Left lung (tissue), 10 donors: Measurements from ENCODE around the gene CD84. TPM values are rescaled to one million over a fixed set of nuclear protein-coding genes. Genes with fewer than 3 reads are reported as not detected.
"Not testable (repeated sequence)": the region's sequence is repeated elsewhere in the genome, so short reads cannot be mapped to it uniquely, and the experiment has no call there.

Source experiments
- ATAC-seq: fragments of 200-7000 bp; cut with Tn5 transposase; one replicate; pipeline ENCODE4 v1.9.1; 2020; ENCODE audit warnings: moderate library complexity
- DNase-seq, 4 donors: peaks; one replicate each; pipeline ENCODE4 v3.0.0-alpha.2; 2013 to 2020
- H3K27ac ChIP-seq, 2 donors: fragments of 200-600 bp; sonication (generic) in 1 of 2; one replicate each; pipeline versions ENCODE4 v1.5.0 to v1.8.0; 2020 to 2021
- H3K27me3 ChIP-seq, 2 donors: fragments of 200-600 bp; sonication (generic) in 1 of 2; one replicate each; pipeline versions ENCODE4 v1.5.0 to v1.8.0; 2020 to 2021
- H3K36me3 ChIP-seq, 2 donors: fragments of 200-600 bp; sonication (generic) in 1 of 2; one replicate each; pipeline versions ENCODE4 v1.5.0 to v1.8.0; 2020 to 2021
- H3K4me1 ChIP-seq, 2 donors: fragments of 200-600 bp; one replicate each; pipeline ENCODE4 v1.8.0; 2021
- H3K4me3 ChIP-seq, 2 donors: fragments of 200-600 bp; sonication (generic) in 1 of 2; one replicate each; pipeline versions ENCODE4 v1.5.0 to v1.8.0; 2020 to 2021; ENCODE audit warnings: mild to moderate bottlenecking in 1 of 2
- H3K9me3 ChIP-seq, 2 donors: fragments of 200-600 bp; sonication (generic) in 1 of 2; one replicate each; pipeline versions ENCODE4 v1.5.0 to v1.8.0; 2020 to 2021
- CTCF ChIP-seq, 2 donors: fragments of 200-600 bp; sonication (generic) in 1 of 2; IDR thresholded peaks; one replicate each; pipeline versions ENCODE4 v1.5.0 to v1.8.0; 2021; ENCODE audit warnings: antibody characterized with exemption in 2 of 2
- intact Hi-C, 2 donors: fragments of 100-400 bp; cut with DNase I; formaldehyde crosslinking; loops; one replicate each; pipeline versions ENCODE4 v1.11.2 to v1.14.2; 2022
- polyA plus RNA-seq, 6 donors: library from polyadenylated mRNA; unstranded; fragments of 120-200 nt; gene quantifications; one replicate each; pipeline ENCODE4 v1.2.1, GENCODE V29; 2013; ENCODE audit not compliant: insufficient read length in 6 of 6
- total RNA-seq, 2 donors: library from RNA; stranded (reverse); fragmentation: NEBNext Ultra II Directional; extraction: Animal tissue kit (Norgen Biotek cat#: 25700); gene quantifications; one replicate each; pipeline ENCODE4 v1.2.1, GENCODE V29; 2021
- donor health status: DM: no; HTN: yes; CAD: no.
- donor health status: DM: no; HTN: no; CAD: no.

The CD84 gene
- total and polyA plus RNA-seq, 8 donors = 1.6 to 39.7 (median 2.3) TPM

- intact Hi-C loops = no loop called here
- ATAC-seq (no peak), DNase-seq (peak in 1 of 4 donors; percentile 66)
- TF ChIP-seq CTCF (IDR thresholded peaks at IDR 0.05) = no peak
- H3K4me1 ChIP-seq = peaks cover 0 to 33% of the 10 kb centered on the region in 2 donors
- peaks cover 0 to 11% of the 10 kb centered on the region in 2 donors for H3K9me3 ChIP-seq
- peak overlapping the region in 1 of 2 donors; percentile 5 for H3K27ac ChIP-seq
- H3K36me3 ChIP-seq = no peaks in the 10 kb centered on the region
- no peak overlapping the region for H3K4me3 ChIP-seq
- no peaks in the 10 kb centered on the region for H3K27me3 ChIP-seq
Observed at GRCh38 chr1:160567341-160567740, 12.0 kb downstream of the CD84 start.

GRCh38 chr1:160565564-160565963, 13.7 kb downstream of the CD84 start:
- no peak for TF ChIP-seq CTCF (IDR thresholded peaks at IDR 0.05)
- Histone ChIP-seq H3K9me3 (peaks cover 0 to 13% of the 10 kb centered on the region in 2 donors), H3K27me3 (no peaks in the 10 kb centered on the region), H3K4me1 (peaks cover 0 to 29% of the 10 kb centered on the region in 2 donors), H3K4me3 (no peak overlapping the region), H3K27ac (peak overlapping the region in 1 of 2 donors; percentile 37), H3K36me3 (no peaks in the 10 kb centered on the region)
- ATAC-seq (no peak), DNase-seq (peak in 1 of 4 donors; percentile 39)
- intact Hi-C loops = no loop called here

DNA sequence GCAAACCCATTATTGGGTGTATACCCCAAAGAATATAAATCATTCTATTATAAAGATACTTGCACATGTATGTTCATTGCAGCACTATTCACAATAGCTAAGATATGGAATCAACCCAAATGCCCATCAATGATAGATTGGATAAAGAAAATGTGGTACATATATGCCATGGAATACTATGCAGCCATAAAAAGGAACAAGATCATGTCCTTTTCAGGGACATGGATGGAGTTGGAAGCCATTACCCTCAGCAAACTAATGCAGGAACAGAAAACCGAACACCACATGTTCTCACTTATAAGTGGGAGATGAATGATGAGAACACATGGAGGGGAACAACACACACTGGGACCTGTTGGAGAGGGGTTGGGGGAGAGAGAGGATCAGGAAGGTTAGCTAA, 16.1 kb downstream of the CD84 start:
- DNase-seq, ATAC-seq, H3K36me3 ChIP-seq, H3K4me3 ChIP-seq, H3K27ac ChIP-seq, H3K27me3 ChIP-seq, intact Hi-C loops: not testable (repeated sequence)
- Histone ChIP-seq H3K9me3 (peaks cover 0 to 17% of the 10 kb centered on the region in 2 donors), H3K4me1 (peaks cover 0 to 17% of the 10 kb centered on the region in 2 donors)

GRCh38 chr1:160562745-160563144, 16.6 kb downstream of the CD84 start:
- H3K36me3 ChIP-seq, H3K4me3 ChIP-seq, H3K27me3 ChIP-seq, intact Hi-C loops, DNase-seq, ATAC-seq, H3K27ac ChIP-seq: not testable (repeated sequence)
- Histone ChIP-seq H3K4me1 (peaks cover 0 to 12% of the 10 kb centered on the region in 2 donors), H3K9me3 (peaks cover 0 to 17% of the 10 kb centered on the region in 2 donors)

DNA sequence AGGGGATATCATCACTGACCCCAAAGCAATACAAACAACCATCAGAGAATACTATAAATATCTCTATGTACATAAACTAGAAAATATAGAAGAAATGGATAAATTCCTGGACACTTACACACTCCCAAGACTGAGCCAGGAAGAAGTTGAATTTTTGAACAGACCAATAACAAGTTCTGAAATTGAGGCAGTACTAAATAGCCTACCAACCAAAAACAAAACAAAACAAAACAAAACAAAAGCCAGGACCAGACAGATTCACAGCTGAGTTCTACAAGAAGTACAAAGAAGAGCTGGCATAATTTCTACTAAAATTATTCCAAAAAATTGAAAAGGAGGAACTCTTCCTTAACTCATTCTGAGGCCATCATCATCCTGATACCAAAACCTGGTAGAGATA, 18.5 kb downstream of the CD84 start:
- no peak for TF ChIP-seq CTCF (IDR thresholded peaks at IDR 0.05)
- no peaks in the 10 kb centered on the region for H3K36me3 ChIP-seq
- intact Hi-C loops = no loop called here
- H3K4me3 ChIP-seq = no peak overlapping the region
- H3K27ac ChIP-seq = no peak overlapping the region
- ATAC-seq (no peak), DNase-seq (no peak)
- H3K27me3 ChIP-seq = no peaks in the 10 kb centered on the region
- H3K9me3 ChIP-seq = peaks cover 0 to 17% of the 10 kb centered on the region in 2 donors
- H3K4me1 ChIP-seq = peaks cover 0 to 9% of the 10 kb centered on the region in 2 donors

GRCh38 chr1:160560045-160560705, 19.1 kb downstream of the CD84 start:
- no peak for DNase-seq
- Histone ChIP-seq H3K4me1 (peaks cover 0 to 9% of the 10 kb centered on the region in 2 donors), H3K4me3 (no peak overlapping the region), H3K36me3 (no peaks in the 10 kb centered on the region), H3K27ac (no peak overlapping the region), H3K27me3 (no peaks in the 10 kb centered on the region), H3K9me3 (peaks cover 0 to 17% of the 10 kb centered on the region in 2 donors)
- no peak for ATAC-seq
- TF ChIP-seq CTCF (IDR thresholded peaks at IDR 0.05) = no peak
- intact Hi-C loops = no loop called here

DNA sequence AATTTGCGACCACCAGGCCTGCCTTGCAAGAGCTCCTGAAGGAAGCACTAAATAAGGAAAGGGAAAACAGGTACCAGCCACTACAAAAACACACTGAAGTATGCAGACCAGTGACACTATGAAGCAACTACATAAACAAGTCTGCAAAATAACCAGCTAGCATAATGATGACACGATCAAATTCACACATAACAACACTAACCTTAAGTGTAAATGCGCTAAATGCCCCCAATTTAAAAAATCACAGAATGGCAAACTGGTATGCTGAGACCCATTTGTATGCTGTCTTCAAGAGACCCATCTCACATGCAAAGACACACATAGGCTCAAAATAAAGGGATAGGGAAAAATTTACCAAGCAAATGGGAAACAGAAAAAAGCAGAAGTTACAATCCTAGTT, 19.9 kb downstream of the CD84 start:
- H3K27me3 ChIP-seq, DNase-seq, H3K36me3 ChIP-seq, intact Hi-C loops, H3K4me1 ChIP-seq, H3K4me3 ChIP-seq, ATAC-seq: not testable (repeated sequence)
- Histone ChIP-seq H3K9me3 (peaks cover 0 to 17% of the 10 kb centered on the region in 2 donors), H3K27ac (peak overlapping the region in 1 of 2 donors; percentile 16)
